Osteoblast (primary cell): ENCODE measurements around the gene RNF224. TPM values are rescaled to one million over a fixed set of nuclear protein-coding genes. Genes with fewer than 3 reads are reported as not detected.

Experiments
- DNase-seq: peaks from one replicate; pipeline ENCODE4 v3.0.0; 2011; ENCODE audit warnings: low spot score, mixed read lengths; ENCODE audit not compliant: insufficient read length; ENCODE audit errors: missing footprints
- H2AFZ ChIP-seq: 2 replicates; pipeline ENCODE4 v1.6.0; 2011; ENCODE audit warnings: mild to moderate bottlenecking, low read length
- H3K27ac ChIP-seq: 2 replicates; pipeline ENCODE4 v1.5.1; 2011; ENCODE audit warnings: mild to moderate bottlenecking, low read depth, low read length, moderate library complexity
- H3K27me3 ChIP-seq: 2 replicates; pipeline ENCODE4 v1.6.0; 2012; ENCODE audit warnings: mild to moderate bottlenecking, control low read depth, inconsistent platforms, low read length, moderate library complexity; ENCODE audit not compliant: insufficient read depth
- H3K36me3 ChIP-seq: 2 replicates; pipeline ENCODE4 v1.5.1; 2011; ENCODE audit warnings: mild to moderate bottlenecking, low read length, control low read depth, moderate library complexity; ENCODE audit not compliant: insufficient read depth
- H3K4me1 ChIP-seq: 2 replicates; pipeline ENCODE4 v1.5.1; 2011; ENCODE audit warnings: mild to moderate bottlenecking, low read length, control low read depth, moderate library complexity; ENCODE audit not compliant: insufficient read depth
- H3K4me2 ChIP-seq: 2 replicates; pipeline ENCODE4 v1.6.0; 2011; ENCODE audit warnings: mild to moderate bottlenecking, low read length; ENCODE audit not compliant: insufficient read depth
- H3K4me3 ChIP-seq: fragments of 200-600 bp; sonication (generic); 3 replicates; pipeline ENCODE4 v1.5.1; 2012; ENCODE audit warnings: mild to moderate bottlenecking, low read length, inconsistent platforms; ENCODE audit not compliant: insufficient read depth
- H3K79me2 ChIP-seq: 2 replicates; pipeline ENCODE4 v1.6.0; 2012; ENCODE audit warnings: mild to moderate bottlenecking, low read length, control low read depth, inconsistent platforms; ENCODE audit not compliant: insufficient read depth
- H3K9me3 ChIP-seq: 2 replicates; pipeline ENCODE4 v1.5.1; 2011; ENCODE audit warnings: low read depth, low read length, control low read depth
- H4K20me1 ChIP-seq: 2 replicates; pipeline ENCODE4 v1.6.0; 2012; ENCODE audit warnings: mild to moderate bottlenecking, low read length, control low read depth; ENCODE audit not compliant: insufficient read depth
- total RNA-seq: library from RNA; depleted of rRNA; stranded (reverse); fragments of >200 nt; gene quantifications from 2 replicates; pipeline ENCODE4 v1.2.3, GENCODE V29; 2012
- TF ChIP-seq, protein P1 (sequence below): IDR thresholded peaks from 2 replicates; pipeline ENCODE4 v1.5.1; 2011; ENCODE audit warnings: mild to moderate bottlenecking, low read depth, low read length, moderate library complexity; ENCODE audit errors: extremely low read depth

RNF224 gene
- total RNA-seq, 1 donor = under 0.01 TPM

GRCh38 chr9:137195525-137196220, 31.6 kb upstream of the RNF224 start:
- Histone ChIP-seq H3K27me3 (no peaks in the 10 kb centered on the region), H3K4me3 (no peak overlapping the region), H3K36me3 (peaks cover 9% of the 10 kb centered on the region), H3K27ac (no peak overlapping the region), H3K4me1 (peaks cover 14% of the 10 kb centered on the region), H2AFZ (no peak overlapping the region), H4K20me1 (peaks cover 34% of the 10 kb centered on the region), H3K4me2 (no peak overlapping the region), H3K79me2 (peaks cover 78% of the 10 kb centered on the region), H3K9me3 (no peaks in the 10 kb centered on the region)
- TF ChIP-seq, protein P1, sequence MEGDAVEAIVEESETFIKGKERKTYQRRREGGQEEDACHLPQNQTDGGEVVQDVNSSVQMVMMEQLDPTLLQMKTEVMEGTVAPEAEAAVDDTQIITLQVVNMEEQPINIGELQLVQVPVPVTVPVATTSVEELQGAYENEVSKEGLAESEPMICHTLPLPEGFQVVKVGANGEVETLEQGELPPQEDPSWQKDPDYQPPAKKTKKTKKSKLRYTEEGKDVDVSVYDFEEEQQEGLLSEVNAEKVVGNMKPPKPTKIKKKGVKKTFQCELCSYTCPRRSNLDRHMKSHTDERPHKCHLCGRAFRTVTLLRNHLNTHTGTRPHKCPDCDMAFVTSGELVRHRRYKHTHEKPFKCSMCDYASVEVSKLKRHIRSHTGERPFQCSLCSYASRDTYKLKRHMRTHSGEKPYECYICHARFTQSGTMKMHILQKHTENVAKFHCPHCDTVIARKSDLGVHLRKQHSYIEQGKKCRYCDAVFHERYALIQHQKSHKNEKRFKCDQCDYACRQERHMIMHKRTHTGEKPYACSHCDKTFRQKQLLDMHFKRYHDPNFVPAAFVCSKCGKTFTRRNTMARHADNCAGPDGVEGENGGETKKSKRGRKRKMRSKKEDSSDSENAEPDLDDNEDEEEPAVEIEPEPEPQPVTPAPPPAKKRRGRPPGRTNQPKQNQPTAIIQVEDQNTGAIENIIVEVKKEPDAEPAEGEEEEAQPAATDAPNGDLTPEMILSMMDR = no peak
- DNase-seq = no peak

DNA sequence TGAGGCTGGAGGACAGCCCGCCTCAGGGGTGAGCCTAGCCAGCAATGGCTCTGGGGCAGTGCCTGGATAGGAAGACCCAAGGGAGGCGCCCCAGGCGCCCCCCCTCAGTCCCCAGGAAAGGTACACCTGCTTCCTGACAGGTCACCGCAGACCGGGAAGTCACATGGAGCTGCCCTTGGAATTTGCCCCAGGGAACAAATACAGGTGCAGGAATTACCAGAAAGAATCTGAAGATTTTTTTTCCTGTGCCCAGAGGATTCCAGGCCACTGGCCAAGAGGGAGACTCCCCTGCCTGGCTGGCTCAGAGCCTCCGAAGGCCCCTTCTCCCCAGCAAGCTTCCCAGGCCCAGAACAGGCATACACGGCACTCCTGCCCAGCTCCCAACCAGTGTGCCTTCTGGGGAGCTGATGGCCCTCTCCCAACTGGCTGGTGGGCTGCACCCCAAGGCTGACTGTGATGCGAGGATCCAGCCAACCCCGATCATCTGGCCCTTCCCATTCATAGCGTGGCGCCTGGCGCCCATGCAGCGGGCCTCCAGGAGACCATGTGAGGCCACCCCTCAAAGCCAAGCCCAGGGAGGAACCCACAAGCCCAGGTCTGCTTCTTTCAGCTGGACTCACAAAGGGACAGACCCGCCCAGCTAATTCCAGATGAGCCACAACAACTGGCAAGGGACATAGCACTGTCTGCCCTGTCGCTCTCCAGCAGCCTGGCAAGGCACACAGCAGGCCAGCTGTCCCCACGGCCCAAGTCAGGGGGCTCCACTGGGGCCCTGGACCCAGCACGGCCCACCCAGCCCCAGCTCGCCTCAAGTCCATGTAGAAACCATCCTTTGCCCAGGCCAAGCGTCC, 29.0 kb upstream of the RNF224 start:
- H2AFZ ChIP-seq = no peak overlapping the region
- peaks cover 31% of the 10 kb centered on the region for H4K20me1 ChIP-seq
- no peak for DNase-seq
- no peaks in the 10 kb centered on the region for H3K27me3 ChIP-seq
- peak overlapping the region; percentile 76 for H3K4me2 ChIP-seq
- no peak overlapping the region for H3K27ac ChIP-seq
- H3K79me2 ChIP-seq = peaks cover 78% of the 10 kb centered on the region
- H3K9me3 ChIP-seq = no peaks in the 10 kb centered on the region
- peaks cover 22% of the 10 kb centered on the region for H3K4me1 ChIP-seq
- no peaks in the 10 kb centered on the region for H3K36me3 ChIP-seq
- H3K4me3 ChIP-seq = peak overlapping the region; percentile 70
- TF ChIP-seq, protein P1 = no peak

GRCh38 chr9:137198902-137199283, 28.4 kb upstream of the RNF224 start:
- DNase-seq = no peak
- H3K9me3 ChIP-seq = no peaks in the 10 kb centered on the region
- peaks cover 78% of the 10 kb centered on the region for H3K79me2 ChIP-seq
- peaks cover 26% of the 10 kb centered on the region for H4K20me1 ChIP-seq
- H2AFZ ChIP-seq = no peak overlapping the region
- no peaks in the 10 kb centered on the region for H3K36me3 ChIP-seq
- peak overlapping the region; percentile 76 for H3K4me2 ChIP-seq
- H3K4me1 ChIP-seq = peaks cover 23% of the 10 kb centered on the region
- H3K4me3 ChIP-seq = peak overlapping the region; percentile 70
- H3K27me3 ChIP-seq = no peaks in the 10 kb centered on the region
- no peak overlapping the region for H3K27ac ChIP-seq
- TF ChIP-seq, protein P1 = no peak

- H3K79me2 ChIP-seq = peaks cover 78% of the 10 kb centered on the region
- TF ChIP-seq, protein P1 = no peak
- DNase-seq = peak; percentile 95
These were observed 27.7 kb upstream of the RNF224 start for GRCh38 chr9:137199411-137200121.

More at GRCh38 chr9:137199411-137200121, 27.7 kb upstream of the RNF224 start:
- no peaks in the 10 kb centered on the region for H3K27me3 ChIP-seq
- no peak overlapping the region for H3K27ac ChIP-seq
- peak overlapping the region; percentile 22 for H2AFZ ChIP-seq
- no peaks in the 10 kb centered on the region for H3K36me3 ChIP-seq
- H4K20me1 ChIP-seq = peaks cover 28% of the 10 kb centered on the region
- peak overlapping the region; percentile 70 for H3K4me3 ChIP-seq
- H3K4me1 ChIP-seq = peaks cover 30% of the 10 kb centered on the region
- H3K4me2 ChIP-seq = peak overlapping the region; percentile 76
- H3K9me3 ChIP-seq = no peaks in the 10 kb centered on the region
